ENCODE measurements around the gene ANKS1B.

The ANKS1B gene

GRCh38 chr12:99453836-99454538, 530.7 kb downstream of the ANKS1B start:
- peak; percentile 43 for DNase-seq (ENCODE audit: low spot score)

- DNase-seq (ENCODE audit: low spot score) = peak; percentile 41
Measured at GRCh38 chr12:99450036-99450630, 534.6 kb downstream of the ANKS1B start.

- peak; percentile 82 for DNase-seq (ENCODE audit: low spot score)
Measured at GRCh38 chr12:99444859-99445316, 539.8 kb downstream of the ANKS1B start.

- DNase-seq (ENCODE audit: low spot score) = no peak
Measured at GRCh38 chr12:99442758-99443157, 542.0 kb downstream of the ANKS1B start.

- DNase-seq (ENCODE audit: low spot score) = no peak
Measured at GRCh38 chr12:99439399-99439798, 545.3 kb downstream of the ANKS1B start.

GRCh38 chr12:99436584-99436983, 548.2 kb downstream of the ANKS1B start:
- peak; percentile 75 for DNase-seq (ENCODE audit: low spot score)

- peak; percentile 16 for DNase-seq (ENCODE audit: low spot score)
Measured at GRCh38 chr12:99435095-99435791, 549.5 kb downstream of the ANKS1B start.

- no peak for DNase-seq (ENCODE audit: low spot score)
Measured at GRCh38 chr12:99433155-99433554, 551.6 kb downstream of the ANKS1B start.

- DNase-seq (ENCODE audit: low spot score) = no peak
Measured at GRCh38 chr12:99431203-99431602, 553.5 kb downstream of the ANKS1B start.

GRCh38 chr12:99427104-99427503, 557.6 kb downstream of the ANKS1B start:
- peak; percentile 83 for DNase-seq (ENCODE audit: low spot score)

- no peak for DNase-seq (ENCODE audit: low spot score)
Measured at GRCh38 chr12:99418379-99418778, 566.4 kb downstream of the ANKS1B start.

- DNase-seq (ENCODE audit: low spot score) = no peak
Measured at GRCh38 chr12:99413751-99414150, 571.0 kb downstream of the ANKS1B start.

GRCh38 chr12:99393763-99394162, 591.0 kb downstream of the ANKS1B start:
- no peak for DNase-seq (ENCODE audit: low spot score)

- no peak for DNase-seq (ENCODE audit: low spot score)
Measured at GRCh38 chr12:99392091-99392850, 592.5 kb downstream of the ANKS1B start.

GRCh38 chr12:99390707-99391106, 594.0 kb downstream of the ANKS1B start:
- DNase-seq (ENCODE audit: low spot score) = peak; percentile 42

- DNase-seq (ENCODE audit: low spot score) = no peak
Measured at GRCh38 chr12:99389751-99390150, 595.0 kb downstream of the ANKS1B start.

- DNase-seq (ENCODE audit: low spot score) = no peak
Measured at GRCh38 chr12:99388671-99389195, 596.0 kb downstream of the ANKS1B start.

- no peak for DNase-seq (ENCODE audit: low spot score)
Measured at GRCh38 chr12:99387661-99388060, 597.1 kb downstream of the ANKS1B start.

- peak; percentile 50 for DNase-seq (ENCODE audit: low spot score)
Measured at GRCh38 chr12:99386907-99387306, 597.8 kb downstream of the ANKS1B start.

GRCh38 chr12:99383258-99383657, 601.5 kb downstream of the ANKS1B start:
- no peak for DNase-seq (ENCODE audit: low spot score)

- DNase-seq (ENCODE audit: low spot score) = peak; percentile 9
Measured at GRCh38 chr12:99381992-99382391, 602.7 kb downstream of the ANKS1B start.

GRCh38 chr12:99380701-99381100, 604.0 kb downstream of the ANKS1B start:
- no peak for DNase-seq (ENCODE audit: low spot score)
